D721Med (cell line): ENCODE results near the gene KCNH1.

Source experiments
- DNase-seq: peaks from one replicate; pipeline ENCODE4 v3.0.0; 2011; ENCODE audit warnings: low spot score; ENCODE audit not compliant: insufficient read length
- FAIRE-seq: peaks from 2 replicates; lab custom pipeline; 2011; peaks lifted over from hg19 to GRCh38; lab: Jason Lieb, UNC
- TF ChIP-seq, protein P1 (sequence below): IDR thresholded peaks from 2 replicates; pipeline ENCODE4 v1.5.1; 2012; ENCODE audit warnings: mild to moderate bottlenecking, control low read depth; ENCODE audit not compliant: insufficient read depth; ENCODE audit errors: missing control alignments

The KCNH1 gene

DNA sequence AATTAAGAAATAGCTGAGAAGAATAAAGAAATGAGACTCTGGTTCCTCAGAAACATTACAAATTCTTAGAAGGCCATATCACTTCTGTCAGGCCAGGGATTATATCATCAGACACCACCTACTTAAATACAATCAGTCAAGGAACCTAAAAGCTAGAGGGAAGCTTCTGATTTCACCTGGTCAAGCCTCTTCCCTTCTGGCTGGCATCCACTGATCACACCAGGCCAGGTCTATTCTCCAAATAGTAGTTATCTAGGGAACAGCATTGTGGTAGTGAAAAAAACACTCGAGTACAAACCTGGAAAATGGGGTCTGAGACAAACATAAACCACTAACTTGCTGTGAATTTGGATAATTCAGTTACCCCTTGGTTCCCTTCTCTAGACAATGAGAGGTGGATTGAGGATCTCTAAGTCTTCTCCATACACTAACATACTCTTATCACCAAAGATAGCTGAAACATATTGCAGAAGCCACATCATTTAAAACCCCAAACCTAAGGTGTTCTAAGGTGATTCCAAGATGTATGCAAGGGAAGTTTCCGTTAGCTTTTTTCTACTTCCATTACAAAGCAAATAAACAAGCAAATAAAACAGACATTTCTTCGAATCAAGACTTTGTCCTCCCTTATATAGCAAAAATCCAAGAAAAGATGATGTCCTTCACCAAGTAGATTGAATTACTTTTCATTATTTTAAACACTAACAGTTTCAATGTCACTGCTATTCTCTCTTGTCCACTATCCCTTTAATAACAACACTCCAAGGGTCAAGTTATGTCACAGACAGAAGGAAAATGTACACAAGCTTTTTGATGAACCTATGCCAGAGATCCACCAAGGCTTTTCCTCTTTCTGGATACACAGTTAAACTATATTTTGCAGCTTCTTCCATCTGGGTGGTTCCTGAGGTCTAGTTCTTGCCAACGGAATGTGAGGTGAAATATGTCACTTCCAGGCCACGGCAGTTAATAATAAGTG, 212.9 kb downstream of the KCNH1 start:
- TF ChIP-seq, protein P1, sequence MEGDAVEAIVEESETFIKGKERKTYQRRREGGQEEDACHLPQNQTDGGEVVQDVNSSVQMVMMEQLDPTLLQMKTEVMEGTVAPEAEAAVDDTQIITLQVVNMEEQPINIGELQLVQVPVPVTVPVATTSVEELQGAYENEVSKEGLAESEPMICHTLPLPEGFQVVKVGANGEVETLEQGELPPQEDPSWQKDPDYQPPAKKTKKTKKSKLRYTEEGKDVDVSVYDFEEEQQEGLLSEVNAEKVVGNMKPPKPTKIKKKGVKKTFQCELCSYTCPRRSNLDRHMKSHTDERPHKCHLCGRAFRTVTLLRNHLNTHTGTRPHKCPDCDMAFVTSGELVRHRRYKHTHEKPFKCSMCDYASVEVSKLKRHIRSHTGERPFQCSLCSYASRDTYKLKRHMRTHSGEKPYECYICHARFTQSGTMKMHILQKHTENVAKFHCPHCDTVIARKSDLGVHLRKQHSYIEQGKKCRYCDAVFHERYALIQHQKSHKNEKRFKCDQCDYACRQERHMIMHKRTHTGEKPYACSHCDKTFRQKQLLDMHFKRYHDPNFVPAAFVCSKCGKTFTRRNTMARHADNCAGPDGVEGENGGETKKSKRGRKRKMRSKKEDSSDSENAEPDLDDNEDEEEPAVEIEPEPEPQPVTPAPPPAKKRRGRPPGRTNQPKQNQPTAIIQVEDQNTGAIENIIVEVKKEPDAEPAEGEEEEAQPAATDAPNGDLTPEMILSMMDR = no peak
- DNase-seq = no peak
- FAIRE-seq = peak; percentile 53

DNA sequence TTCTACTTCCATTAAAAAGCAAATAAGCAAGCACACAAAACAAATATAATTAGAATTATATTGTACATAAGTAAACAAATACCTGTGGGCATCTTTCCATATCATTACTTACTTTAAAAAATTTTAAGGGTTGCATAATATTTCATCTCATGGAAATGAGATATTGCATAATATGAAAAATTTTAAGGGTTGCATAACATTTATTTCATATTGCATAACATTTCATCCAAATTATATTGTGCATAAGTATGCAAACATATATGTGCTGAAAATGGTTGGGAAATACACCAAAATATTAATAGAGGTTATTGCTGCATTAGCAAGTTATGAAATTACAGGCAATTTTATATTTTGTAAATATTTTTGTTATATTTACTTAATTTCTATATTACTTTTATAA, 213.7 kb downstream of the KCNH1 start:
- TF ChIP-seq, protein P1 = no peak
- no peak for DNase-seq
- peak; percentile 55 for FAIRE-seq

- TF ChIP-seq, protein P1 = no peak
- DNase-seq (no peak), FAIRE-seq (no peak)
Measured at GRCh38 chr1:210918893-210919292, 215.1 kb downstream of the KCNH1 start.

DNA sequence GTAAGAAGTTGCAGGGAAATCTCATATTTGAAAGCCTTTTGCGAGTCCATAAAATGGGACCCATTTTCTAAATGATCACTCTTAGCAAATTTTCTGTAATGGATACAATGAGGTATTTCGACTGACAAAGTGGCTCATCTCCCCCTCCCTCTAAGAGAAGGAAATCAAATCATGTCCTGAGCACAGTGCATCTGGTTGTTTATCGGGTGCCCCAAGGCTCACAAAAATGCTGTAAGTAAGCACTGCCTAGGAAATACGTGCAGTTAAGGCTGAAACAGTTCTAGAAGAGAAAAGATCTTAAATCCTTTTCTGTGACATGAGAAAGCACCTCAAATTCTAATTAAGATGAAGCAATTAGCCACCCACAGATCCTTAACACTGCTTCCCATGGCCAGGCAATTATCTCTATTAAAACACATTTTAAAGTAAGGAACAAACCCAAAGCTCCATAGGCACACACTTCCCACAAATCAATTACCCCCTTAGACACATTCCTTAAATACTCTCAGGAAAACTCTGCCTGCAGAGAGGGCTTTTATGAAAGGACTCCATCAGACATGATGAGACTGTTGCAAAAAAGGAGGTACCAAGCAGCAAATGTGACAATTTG, 216.3 kb downstream of the KCNH1 start:
- TF ChIP-seq, protein P1 = no peak

GRCh38 chr1:210916548-210916947, 217.4 kb downstream of the KCNH1 start:
- FAIRE-seq = no peak
- TF ChIP-seq, protein P1 = no peak
- no peak for DNase-seq

More for the DNA sequence above, 216.3 kb downstream of the KCNH1 start:
- no peak for DNase-seq
- FAIRE-seq = no peak

DNA sequence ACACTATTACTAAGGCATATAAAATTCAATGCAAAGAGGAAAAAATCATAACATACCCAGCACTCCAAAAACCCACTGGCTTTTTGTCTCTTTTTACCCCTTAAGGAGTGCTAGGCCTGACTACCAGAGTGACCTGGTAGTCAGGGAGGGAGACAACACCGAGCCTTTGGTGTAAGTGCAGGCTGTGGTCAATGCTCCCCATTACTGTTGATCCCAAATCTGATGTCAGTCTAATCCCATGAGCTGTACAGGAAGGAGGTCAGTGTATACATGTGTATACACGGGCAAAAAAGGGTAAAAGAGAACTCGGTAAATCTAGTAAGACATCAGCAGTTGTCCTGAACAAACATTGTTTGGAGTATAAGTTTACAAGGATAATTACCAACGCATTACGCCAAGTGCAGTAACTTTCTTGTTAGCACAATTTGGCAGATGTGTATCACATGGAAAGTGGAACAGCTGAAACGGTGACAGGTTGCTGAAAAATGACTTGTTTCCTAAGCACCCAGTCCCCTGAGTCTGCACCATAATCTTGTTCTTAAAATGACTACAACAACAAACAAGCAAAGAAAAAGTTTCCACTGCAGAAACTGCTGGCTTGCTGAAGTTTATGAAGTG, 217.9 kb downstream of the KCNH1 start:
- DNase-seq = no peak
- peak; percentile 76 for FAIRE-seq
- TF ChIP-seq, protein P1 = no peak
